Measurements from ENCODE around the gene ALPP. TPM values are rescaled to one million over a fixed set of nuclear protein-coding genes. Genes with fewer than 3 reads are reported as not detected.

Gene ALPP
- total RNA-seq (2022; extraction: Qiagen RNA extraction) = 14.4 to 22.1 TPM (median 20.3 TPM) in 5 replicates

DNA sequence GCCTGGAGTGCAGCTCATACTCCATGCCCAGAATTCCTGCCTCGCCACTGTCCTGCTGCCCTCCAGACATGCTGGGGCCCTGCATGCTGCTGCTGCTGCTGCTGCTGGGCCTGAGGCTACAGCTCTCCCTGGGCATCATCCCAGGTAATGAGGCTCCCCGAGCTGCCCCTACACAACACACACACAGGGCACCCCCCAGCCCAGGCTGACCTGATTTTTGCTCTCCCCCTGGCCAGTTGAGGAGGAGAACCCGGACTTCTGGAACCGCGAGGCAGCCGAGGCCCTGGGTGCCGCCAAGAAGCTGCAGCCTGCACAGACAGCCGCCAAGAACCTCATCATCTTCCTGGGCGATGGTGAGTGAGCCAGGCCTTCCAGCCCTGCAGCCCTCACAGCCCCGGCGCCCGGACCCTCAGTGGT lies at the start of gene ALPP:
Gene ALPP (plus strand): TSS at position 17 of the 417 bp plus-strand sequence. CDS start 52 bp downstream, at position 69.

DNA sequence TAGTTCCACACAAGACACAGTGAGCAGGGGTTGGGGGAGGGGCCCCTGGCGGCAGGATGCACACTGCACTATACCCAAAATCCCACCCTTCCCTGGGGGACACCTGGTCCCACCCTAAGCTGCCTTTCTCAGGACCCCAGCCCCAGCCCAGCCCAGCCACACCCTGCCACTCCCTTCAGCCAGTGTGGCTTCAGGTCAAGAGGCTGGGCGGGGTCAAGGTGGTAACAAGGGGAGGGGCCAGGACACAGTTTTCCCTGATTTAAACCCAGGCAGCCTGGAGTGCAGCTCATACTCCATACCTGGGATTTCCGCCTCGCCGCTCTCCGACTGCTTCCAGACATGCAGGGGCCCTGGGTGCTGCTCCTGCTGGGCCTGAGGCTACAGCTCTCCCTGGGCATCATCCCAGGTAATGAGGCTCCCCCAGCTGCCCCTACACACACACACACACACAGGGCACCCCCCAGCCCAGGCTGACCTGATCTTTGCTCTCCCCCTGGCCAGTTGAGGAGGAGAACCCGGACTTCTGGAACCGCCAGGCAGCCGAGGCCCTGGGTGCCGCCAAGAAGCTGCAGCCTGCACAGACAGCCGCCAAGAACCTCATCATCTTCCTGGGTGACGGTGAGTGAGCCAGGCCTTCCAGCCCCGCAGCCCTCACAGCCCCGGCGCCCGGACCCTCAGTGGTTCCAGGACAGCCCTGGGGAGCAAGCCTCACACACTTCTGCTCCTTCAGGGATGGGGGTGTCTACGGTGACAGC lies 28.2 kb downstream of the ALPP start, which contains the start of gene ALPG:
Gene ALPG (plus strand): TSS at position 289 of the 755 bp plus-strand sequence. CDS start 51 bp downstream, at position 340.

Other genes starting within 250 kb of the ALPP start
- gene ALPG, start 28.1 kb downstream of the ALPP start, total RNA-seq (2022; extraction: Qiagen RNA extraction) = 0.37 to 0.74 TPM (median 0.49 TPM) in 5 replicates
- 0.02 to 0.05 TPM (median 0.04 TPM) in 3 of 5 replicates, not detected in the others for gene ALPI, start 77.4 kb downstream of the ALPP start, total RNA-seq (2022; extraction: Qiagen RNA extraction)
- 0.15 to 0.28 TPM (median 0.21 TPM) in 5 replicates for gene ECEL1, start 109.1 kb downstream of the ALPP start, total RNA-seq (2022; extraction: Qiagen RNA extraction)
- 0.08 to 0.16 TPM (median 0.12 TPM) in 4 of 5 replicates, not detected in the other for gene PRSS56, start 141.6 kb downstream of the ALPP start, total RNA-seq (2022; extraction: Qiagen RNA extraction)
- 0.07 to 0.09 TPM in 2 of 5 replicates, not detected in the others for gene CHRND, start 147.4 kb downstream of the ALPP start, total RNA-seq (2022; extraction: Qiagen RNA extraction)
- gene CHRNG, start 160.9 kb downstream of the ALPP start, total RNA-seq (2022; extraction: Qiagen RNA extraction) = not detected in 5 replicates
- gene TIGD1, start 171.8 kb downstream of the ALPP start, total RNA-seq (2022; extraction: Qiagen RNA extraction) = 4.1 to 4.9 TPM (median 4.5 TPM) in 5 replicates
- gene EIF4E2, start 171.9 kb downstream of the ALPP start, total RNA-seq (2022; extraction: Qiagen RNA extraction) = 101 to 174 TPM (median 105 TPM) in 5 replicates

All from A549 treated with dexamethasone at 1 μM for 4 hours (cell line).